HFF-Myc (cell line): Measurements from ENCODE around the gene AMOT.

Source experiments
- DNase-seq: peaks from one replicate; pipeline ENCODE4 v3.0.0-alpha.2; 2011; ENCODE audit warnings: low read depth; ENCODE audit errors: extremely low read depth
- H3K4me3 ChIP-seq: replicated peaks from 2 replicates; pipeline ENCODE4 v1.5.1; 2011; ENCODE audit warnings: low read depth, mild to moderate bottlenecking, control low read depth, low read length
- CTCF ChIP-seq: IDR thresholded peaks from 2 replicates; pipeline ENCODE4 v1.5.1; 2012; ENCODE audit warnings: mild to moderate bottlenecking, low read depth, low read length, control low read depth; ENCODE audit errors: missing control alignments

The AMOT gene

GRCh38 chrX:112798736-112799135 lies 41.9 kb downstream of the AMOT start:
- no peak for TF ChIP-seq CTCF
- no peak overlapping the region for H3K4me3 ChIP-seq
- no peak for DNase-seq

- H3K4me3 ChIP-seq, result no peak overlapping the region
- no peak for TF ChIP-seq CTCF
- no peak for DNase-seq
Observed at GRCh38 chrX:112789931-112790330, 50.7 kb downstream of the AMOT start.

GRCh38 chrX:112786076-112786475 lies 54.6 kb downstream of the AMOT start:
- H3K4me3 ChIP-seq, result no peak overlapping the region
- no peak for DNase-seq
- no peak for TF ChIP-seq CTCF

- no peak for TF ChIP-seq CTCF
- DNase-seq, result no peak
- no peak overlapping the region for H3K4me3 ChIP-seq
Observed at GRCh38 chrX:112785344-112785743, 55.3 kb downstream of the AMOT start.

- no peak for TF ChIP-seq CTCF
- H3K4me3 ChIP-seq, result no peak overlapping the region
- DNase-seq, result no peak
Observed at GRCh38 chrX:112784692-112785091, 55.9 kb downstream of the AMOT start.

- no peak for TF ChIP-seq CTCF
- DNase-seq, result no peak
- H3K4me3 ChIP-seq, result no peak overlapping the region
Observed at GRCh38 chrX:112779139-112779538, 61.5 kb downstream of the AMOT start.

- H3K4me3 ChIP-seq, result no peak overlapping the region
- no peak for DNase-seq
- TF ChIP-seq CTCF, result no peak
Observed at GRCh38 chrX:112774651-112775293, 65.9 kb downstream of the AMOT start.
